CD14-positive monocyte (primary cell): ENCODE results near the gene SMURF2. TPM values are rescaled to one million over a fixed set of nuclear protein-coding genes. Genes with fewer than 3 reads are reported as not detected.

Experiments used
- DNase-seq, 3 donors: peaks; one replicate each; pipeline ENCODE4 v3.0.0-alpha.2; 2011 to 2022
- H2AFZ ChIP-seq: 2 replicates; pipeline ENCODE4 v1.6.0; 2012; ENCODE audit warnings: mild to moderate bottlenecking, low read depth, low read length, inconsistent platforms; ENCODE audit not compliant: insufficient read depth, poor library complexity, severe bottlenecking
- H3K27ac ChIP-seq, 2 donors: 1 replicate in 1 of 2; 2 replicates in 1 of 2; pipeline ENCODE4 v1.5.1; 2012 to 2013; ENCODE audit warnings: low read length in 2 of 2, control low read depth in 1 of 2, inconsistent platforms in 1 of 2, low read depth in 1 of 2, mild to moderate bottlenecking in 1 of 2
- H3K27me3 ChIP-seq, 2 donors: one replicate each; pipeline versions ENCODE4 v1.6.0 to v1.6.1; 2011 to 2013; ENCODE audit warnings: low read length in 2 of 2; ENCODE audit not compliant: control insufficient read depth in 2 of 2, insufficient read depth in 2 of 2
- H3K36me3 ChIP-seq, 2 donors: replicated peaks in 1 of 2; 1 replicate in 1 of 2; 2 replicates in 1 of 2; pipeline versions ENCODE4 v1.5.1 to v1.6.1; 2012 to 2013; ENCODE audit warnings: low read length in 2 of 2, control low read depth in 1 of 2, inconsistent platforms in 1 of 2, mild to moderate bottlenecking in 1 of 2; ENCODE audit not compliant: insufficient read depth in 2 of 2, control insufficient read depth in 1 of 2
- H3K4me1 ChIP-seq, 2 donors: 1 replicate in 1 of 2; 2 replicates in 1 of 2; pipeline versions ENCODE4 v1.5.1 to v1.6.1; 2012 to 2013; ENCODE audit warnings: low read length in 2 of 2, control low read depth in 1 of 2, inconsistent platforms in 1 of 2, mild to moderate bottlenecking in 1 of 2, moderate library complexity in 1 of 2; ENCODE audit not compliant: insufficient read depth in 2 of 2, control insufficient read depth in 1 of 2
- H3K4me2 ChIP-seq: replicated peaks from 2 replicates; pipeline ENCODE3; 2012; ENCODE audit warnings: low read length, moderate library complexity, mild to moderate bottlenecking; ENCODE audit not compliant: poor library complexity, severe bottlenecking; ENCODE audit errors: extremely low read depth
- H3K4me3 ChIP-seq, 3 experiments: fragments of 200-600 bp in 1 of 3; sonication (generic) in 1 of 3; replicated peaks in 1 of 3; 1 replicate in 2 of 3; 2 replicates in 1 of 3; pipeline ENCODE4 v1.5.1; 2011 to 2013; ENCODE audit warnings: low read length in 3 of 3, mild to moderate bottlenecking in 3 of 3, control low read depth in 2 of 3, low read depth in 2 of 3, inconsistent platforms in 1 of 3, moderate library complexity in 1 of 3
- H3K79me2 ChIP-seq: 2 replicates; pipeline ENCODE4 v1.6.0; 2012; ENCODE audit warnings: mild to moderate bottlenecking, control low read depth, inconsistent platforms, low read length, moderate library complexity; ENCODE audit not compliant: insufficient read depth
- H3K9ac ChIP-seq: 2 replicates; pipeline ENCODE4 v1.6.0; 2017; ENCODE audit warnings: low read length, mild to moderate bottlenecking; ENCODE audit not compliant: insufficient read depth, poor library complexity, severe bottlenecking
- H3K9me3 ChIP-seq, 2 donors: replicated peaks in 1 of 2; 1 replicate in 1 of 2; 2 replicates in 1 of 2; pipeline versions ENCODE4 v1.5.1 to v1.6.1; 2012 to 2013; ENCODE audit warnings: low read length in 2 of 2, control low read depth in 1 of 2; ENCODE audit not compliant: control insufficient read depth in 1 of 2, insufficient read depth in 1 of 2
- H4K20me1 ChIP-seq: 2 replicates; pipeline ENCODE4 v1.6.0; 2012; ENCODE audit warnings: mild to moderate bottlenecking, low read length, control low read depth, moderate library complexity; ENCODE audit not compliant: insufficient read depth
- H3K27ac Mint-ChIP-seq, 7 donors: one replicate each; pipeline ENCODE4 v1.8.0; 2020; ENCODE audit warnings: mild to moderate bottlenecking in 7 of 7, mixed read lengths in 7 of 7, moderate library complexity in 6 of 7, inconsistent platforms in 2 of 7
- H3K27me3 Mint-ChIP-seq, 3 donors: one replicate each; pipeline ENCODE4 v1.8.0; 2021 to 2022; ENCODE audit warnings: low read depth in 3 of 3, mild to moderate bottlenecking in 3 of 3, mixed read lengths in 3 of 3, moderate library complexity in 3 of 3, inconsistent platforms in 1 of 3
- H3K36me3 Mint-ChIP-seq, 2 donors: one replicate each; pipeline ENCODE4 v1.8.0; 2020; ENCODE audit warnings: mixed read lengths in 2 of 2, inconsistent platforms in 1 of 2, mild to moderate bottlenecking in 1 of 2
- H3K4me1 Mint-ChIP-seq: one replicate; pipeline ENCODE4 v1.8.0; 2020; ENCODE audit warnings: mild to moderate bottlenecking, mixed read lengths
- H3K4me3 Mint-ChIP-seq, 2 donors: one replicate each; pipeline ENCODE4 v1.8.0; 2020; ENCODE audit warnings: mild to moderate bottlenecking in 2 of 2, mixed read lengths in 2 of 2, moderate library complexity in 1 of 2
- H3K9me3 Mint-ChIP-seq, 7 donors: one replicate each; pipeline ENCODE4 v1.8.0; 2020 to 2022; ENCODE audit warnings: mixed read lengths in 7 of 7, mild to moderate bottlenecking in 6 of 7, moderate library complexity in 6 of 7, inconsistent platforms in 2 of 7
- CTCF ChIP-seq: fragments of 200-600 bp; IDR thresholded peaks from one replicate; pipeline ENCODE4 v1.8.0; 2022; ENCODE audit warnings: antibody characterized with exemption, mild to moderate bottlenecking
- WGBS: methylation state at CpG from one replicate; pipeline ENCODE4 v1.1.5; 2013; ENCODE audit warnings: missing lambda C conversion rate; ENCODE audit not compliant: insufficient coverage; 5-methylcytosine and 5-hydroxymethylcytosine counted together
- intact Hi-C, 2 donors: fragments of 100-400 bp; cut with micrococcal nuclease; formaldehyde crosslinking; loops; one replicate each; pipeline versions ENCODE4 v1.15.0 to v1.15.1; 2023
- polyA plus RNA-seq, 3 donors: library from polyadenylated mRNA; depleted of rRNA in 1 of 3; unstranded in 2 of 3; stranded (reverse) in 1 of 3; fragments of 300-500 nt in 2 of 3; fragments of >200 nt in 1 of 3; fragmentation: Illumina TruSeq in 2 of 3; gene quantifications; 1 replicate in 2 of 3; 2 replicates in 1 of 3; pipeline ENCODE4 v1.2.3, GENCODE V29; 2012 to 2021

SMURF2 gene
- polyA plus RNA-seq, 3 donors: 2.2 to 12.9 (median 4.5) TPM

- Histone ChIP-seq H3K4me1 (no peaks in the 10 kb centered on the region), H3K79me2 (no peaks in the 10 kb centered on the region), H3K27me3 (no peaks in the 10 kb centered on the region), H3K9me3 (no peaks in the 10 kb centered on the region), H4K20me1 (no peaks in the 10 kb centered on the region), H3K9ac (no peak overlapping the region), H3K36me3 (peaks cover 53 to 81% of the 10 kb centered on the region in 2 donors), H2AFZ (no peak overlapping the region), H3K4me2 (no peak overlapping the region), H3K4me3 (no peak overlapping the region), H3K27ac (no peak overlapping the region)
- Mint-ChIP-seq H3K27ac (peak overlapping the region in 1 of 7 donors; percentile 68), H3K9me3 (no peaks in the 10 kb centered on the region), H3K27me3 (no peaks in the 10 kb centered on the region), H3K36me3 (peaks cover 41 to 63% of the 10 kb centered on the region in 2 donors), H3K4me1 (peaks cover 3% of the 10 kb centered on the region), H3K4me3 (no peak overlapping the region)
- no peak for TF ChIP-seq CTCF
- intact Hi-C loops: no loop called here
- WGBS: no CpG with 5 or more reads among the region's 3 CpGs
- DNase-seq: no peak
Observed at GRCh38 chr17:64575431-64575830, 86.7 kb downstream of the SMURF2 start.

DNA sequence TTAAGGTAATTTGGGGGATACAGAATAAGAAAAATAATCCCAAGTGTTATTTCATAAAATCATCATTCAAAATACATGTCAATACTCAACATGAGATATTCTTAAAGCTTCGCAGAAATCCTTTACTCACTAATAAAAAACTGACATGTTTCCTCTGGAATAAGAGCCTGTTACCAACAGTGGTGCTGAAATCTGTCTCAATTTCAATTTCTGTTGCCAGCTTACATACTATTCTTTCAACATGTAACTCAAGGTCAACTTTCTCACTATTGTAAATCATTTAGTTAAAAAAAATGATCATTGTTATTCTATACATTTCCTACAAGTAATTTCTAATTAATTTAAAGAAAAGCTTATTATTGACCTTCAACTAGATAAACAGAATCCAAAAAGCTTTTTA, 87.5 kb downstream of the SMURF2 start:
- H4K20me1 ChIP-seq: no peaks in the 10 kb centered on the region
- H3K27ac ChIP-seq: no peak overlapping the region
- Mint-ChIP-seq H3K4me1 (peaks cover 3% of the 10 kb centered on the region), H3K36me3 (peaks cover 38 to 61% of the 10 kb centered on the region in 2 donors), H3K4me3 (no peak overlapping the region), H3K27me3 (no peaks in the 10 kb centered on the region), H3K27ac (no peak overlapping the region), H3K9me3 (no peaks in the 10 kb centered on the region)
- no peak overlapping the region for H3K9ac ChIP-seq
- intact Hi-C loops: no loop called here
- no peaks in the 10 kb centered on the region for H3K27me3 ChIP-seq
- 100% methylated on average over 1 of the region's 1 CpG for WGBS
- no peak for TF ChIP-seq CTCF
- no peak overlapping the region for H3K4me3 ChIP-seq
- no peak overlapping the region for H3K4me2 ChIP-seq
- H3K9me3 ChIP-seq: no peaks in the 10 kb centered on the region
- no peak overlapping the region for H2AFZ ChIP-seq
- no peaks in the 10 kb centered on the region for H3K4me1 ChIP-seq
- peaks cover 55 to 81% of the 10 kb centered on the region in 2 donors for H3K36me3 ChIP-seq
- no peaks in the 10 kb centered on the region for H3K79me2 ChIP-seq
- no peak for DNase-seq
